ENCODE measurements around the gene TSFM.
"Not testable (repeated sequence)": the region's sequence is repeated elsewhere in the genome, so short reads cannot be mapped to it uniquely, and the experiment has no call there.

TSFM gene

DNA sequence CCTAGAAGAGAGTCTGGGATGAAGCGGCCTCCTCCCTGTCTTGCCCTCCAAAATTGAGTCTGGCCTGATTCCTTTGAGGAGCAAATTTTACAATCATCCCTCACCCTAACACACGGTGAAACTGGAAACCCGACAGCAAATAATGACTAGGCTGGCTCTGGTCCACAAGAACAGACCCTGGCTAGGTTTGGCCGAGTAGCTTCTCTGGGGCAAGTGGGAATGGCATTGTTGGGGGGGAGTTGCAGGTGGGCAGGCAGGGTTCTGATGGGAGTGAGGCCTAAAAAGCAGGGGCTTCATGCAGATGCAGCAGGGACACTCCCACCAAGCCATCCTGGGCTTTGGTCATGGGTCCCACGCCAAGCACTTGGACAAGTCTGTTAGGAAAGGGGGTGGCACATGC is 38.4 kb downstream of the TSFM start:
- H3K79me2 ChIP-seq (ENCODE audit: insufficient read depth, low read length); H3K27me3 ChIP-seq (ENCODE audit: insufficient read depth, low read length); H3K4me2 ChIP-seq (ENCODE audit: low read length); H2AFZ ChIP-seq (ENCODE audit: low read length); H3F3A ChIP-seq (ENCODE audit: insufficient read depth, low read length); H4K20me1 ChIP-seq (ENCODE audit: insufficient read depth, low read length); H3K9me3 ChIP-seq (ENCODE audit: low read length); H3K27ac ChIP-seq (ENCODE audit: low read depth, low read length, poor library complexity, severe bottlenecking); H3K4me1 ChIP-seq (ENCODE audit: insufficient read depth, low read length, severe bottlenecking); H3K9me2 ChIP-seq (ENCODE audit: low read depth, low read length); H3K4me3 ChIP-seq (ENCODE audit: low read depth, low read length, poor library complexity, severe bottlenecking); H3K9ac ChIP-seq (ENCODE audit: low read length): not testable (repeated sequence)
- peaks cover 15% of the 10 kb centered on the region; the same call in 1 of the 2 replicates for H3K36me3 ChIP-seq (ENCODE audit: insufficient read depth, low read length)

DNA sequence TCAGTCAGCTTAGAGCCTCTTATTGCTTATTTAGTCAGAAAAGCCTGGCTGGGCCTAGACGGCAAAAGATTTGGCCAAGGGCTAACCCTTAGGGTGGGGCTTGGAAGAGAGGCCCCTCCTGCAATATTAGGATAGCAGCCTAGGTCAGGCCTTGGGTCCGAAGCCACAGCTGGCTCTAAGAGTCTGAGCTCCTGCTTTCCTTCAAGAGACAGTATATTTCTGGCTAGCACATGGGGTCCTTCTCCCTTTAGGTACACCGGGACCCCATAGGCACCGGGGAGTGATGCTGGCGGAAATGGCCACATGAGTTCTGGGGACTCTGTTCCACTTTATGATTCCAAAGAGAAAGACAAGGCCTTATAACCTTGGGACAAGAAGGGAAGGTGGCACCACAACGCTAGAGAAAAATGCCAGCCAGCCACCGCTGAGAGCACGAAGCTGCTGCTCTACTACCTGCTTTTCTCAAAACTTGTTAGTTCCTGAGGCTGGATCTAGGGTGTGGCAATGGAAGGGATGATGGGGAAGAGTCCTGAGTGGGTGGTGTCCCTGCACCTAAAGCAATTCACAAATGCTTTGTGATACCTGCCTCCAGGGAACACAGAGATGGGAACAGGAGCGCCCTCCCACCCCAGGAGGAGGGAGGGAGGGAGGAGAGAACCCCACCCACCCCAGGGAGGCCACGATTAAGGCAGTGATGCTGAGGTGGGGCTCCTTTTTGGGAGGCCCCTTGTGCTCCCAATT is 39.1 kb downstream of the TSFM start:
- H3K4me3 ChIP-seq (ENCODE audit: low read depth, low read length, poor library complexity, severe bottlenecking), result no peak overlapping the region
- H3F3A ChIP-seq (ENCODE audit: insufficient read depth, low read length), result no peaks in the 10 kb centered on the region
- H3K9me3 ChIP-seq (ENCODE audit: low read length), result no peaks in the 10 kb centered on the region
- no peaks in the 10 kb centered on the region for H3K4me1 ChIP-seq (ENCODE audit: insufficient read depth, low read length, severe bottlenecking)
- no peaks in the 10 kb centered on the region for H3K9me2 ChIP-seq (ENCODE audit: low read depth, low read length)
- TF ChIP-seq CTCF (IDR thresholded peaks at IDR 0.05; ENCODE audit: low read length), result no peak
- no peak for TF ChIP-seq EZH2 (IDR thresholded peaks at IDR 0.05; ENCODE audit: borderline replicate concordance, low read length)
- H3K4me2 ChIP-seq (ENCODE audit: low read length), result no peak overlapping the region
- H3K36me3 ChIP-seq (ENCODE audit: insufficient read depth, low read length), result peaks cover 20% of the 10 kb centered on the region; the same call in 1 of the 2 replicates
- no peaks in the 10 kb centered on the region for H3K27me3 ChIP-seq (ENCODE audit: insufficient read depth, low read length)
- no peak overlapping the region for H2AFZ ChIP-seq (ENCODE audit: low read length)
- no peaks in the 10 kb centered on the region for H3K79me2 ChIP-seq (ENCODE audit: insufficient read depth, low read length)
- H3K27ac ChIP-seq (ENCODE audit: low read depth, low read length, poor library complexity, severe bottlenecking), result no peak overlapping the region
- H4K20me1 ChIP-seq (ENCODE audit: insufficient read depth, low read length), result no peaks in the 10 kb centered on the region
- H3K9ac ChIP-seq (ENCODE audit: low read length), result no peak overlapping the region

- H3K4me2 ChIP-seq (ENCODE audit: low read length), result no peak overlapping the region
- peaks cover 29% of the 10 kb centered on the region; the same call in 1 of the 2 replicates for H3K36me3 ChIP-seq (ENCODE audit: insufficient read depth, low read length)
- no peak overlapping the region for H3K27ac ChIP-seq (ENCODE audit: low read depth, low read length, poor library complexity, severe bottlenecking)
- H3K9ac ChIP-seq (ENCODE audit: low read length), result no peak overlapping the region
- no peaks in the 10 kb centered on the region for H3K9me2 ChIP-seq (ENCODE audit: low read depth, low read length)
- no peaks in the 10 kb centered on the region for H4K20me1 ChIP-seq (ENCODE audit: insufficient read depth, low read length)
- no peak overlapping the region for H3K4me3 ChIP-seq (ENCODE audit: low read depth, low read length, poor library complexity, severe bottlenecking)
- no peaks in the 10 kb centered on the region for H3K9me3 ChIP-seq (ENCODE audit: low read length)
- TF ChIP-seq EZH2 (IDR thresholded peaks at IDR 0.05; ENCODE audit: borderline replicate concordance, low read length) (no peak), CTCF (IDR thresholded peaks at IDR 0.05; ENCODE audit: low read length) (no peak)
- no peaks in the 10 kb centered on the region for H3K4me1 ChIP-seq (ENCODE audit: insufficient read depth, low read length, severe bottlenecking)
- no peaks in the 10 kb centered on the region for H3K27me3 ChIP-seq (ENCODE audit: insufficient read depth, low read length)
- H3K79me2 ChIP-seq (ENCODE audit: insufficient read depth, low read length), result no peaks in the 10 kb centered on the region
- H2AFZ ChIP-seq (ENCODE audit: low read length), result no peak overlapping the region
- no peaks in the 10 kb centered on the region for H3F3A ChIP-seq (ENCODE audit: insufficient read depth, low read length)
Observed at GRCh38 chr12:57822392-57823130, 40.0 kb downstream of the TSFM start.

Measured in OCI-LY1 (cell line).